Umbilical cord (tissue), 1 donor: ENCODE measurements around the gene SPTB. TPM values are rescaled to one million over a fixed set of nuclear protein-coding genes. Genes with fewer than 3 reads are reported as not detected.

Experiments used
- total RNA-seq: library from RNA; depleted of rRNA; stranded (reverse); fragments of >200 nt; gene quantifications from one replicate; pipeline ENCODE4 v1.2.3, GENCODE V29; 2014; ENCODE audit warnings: low replicate concordance; ENCODE audit not compliant: insufficient read depth

The SPTB gene
- total RNA-seq, 1 donor from 2014 or later = 25.0 TPM

Other genes with a start within 250 kb of the SPTB start
- 90.0 TPM for gene PLEKHG3, start 175.5 kb downstream of the SPTB start, total RNA-seq
- 87.4 TPM for gene CHURC1, start 34.5 kb upstream of the SPTB start, total RNA-seq
- not detected for gene GPX2, start 62.8 kb upstream of the SPTB start, total RNA-seq
- 12.0 TPM for gene RAB15, start 92.4 kb upstream of the SPTB start, total RNA-seq
- gene FNTB, start 107.0 kb upstream of the SPTB start, total RNA-seq = 5.5 TPM
- 46.9 TPM for gene MAX, start 222.6 kb upstream of the SPTB start, total RNA-seq